T-helper 9 cell (primary cell): ENCODE data around the gene ARID5A.

Experiments used
- DNase-seq: peaks from one replicate; pipeline ENCODE4 v3.0.0-alpha.2; 2020

The ARID5A gene

DNA sequence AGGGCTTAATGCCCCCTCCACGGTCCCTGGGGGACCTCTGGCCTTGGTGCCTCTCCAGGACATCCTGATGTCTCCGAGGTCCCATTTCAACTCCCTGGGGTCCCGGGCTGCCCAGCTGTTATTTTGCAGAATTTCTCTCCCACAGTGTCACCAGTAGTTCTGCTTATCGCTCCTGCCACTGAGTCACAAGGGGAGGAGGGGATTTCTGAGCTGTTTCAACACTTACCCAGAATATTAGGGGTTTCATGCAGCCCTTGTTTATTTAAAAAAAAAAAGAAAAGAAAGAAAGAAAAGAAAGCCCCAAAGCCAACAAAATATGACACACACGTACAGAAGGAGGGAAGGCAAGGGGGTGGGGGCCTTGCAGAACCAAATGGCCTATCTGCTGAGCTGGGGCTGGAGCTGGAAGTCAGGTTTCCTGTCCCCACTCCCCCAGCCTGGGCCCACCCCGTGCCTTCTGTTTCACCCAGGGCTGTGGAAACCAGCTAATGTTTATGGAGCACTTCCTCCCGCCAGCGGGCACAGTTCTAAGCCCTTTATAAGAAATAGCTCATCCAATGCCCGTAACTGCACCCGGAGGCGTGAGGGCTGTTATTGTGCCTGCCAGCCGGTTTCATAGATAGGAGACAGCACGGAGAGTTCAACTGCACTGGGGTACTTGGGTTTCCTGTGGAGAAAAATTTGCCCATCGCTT is 8.4 kb upstream of the ARID5A start:
- peak; percentile 36 for DNase-seq

DNA sequence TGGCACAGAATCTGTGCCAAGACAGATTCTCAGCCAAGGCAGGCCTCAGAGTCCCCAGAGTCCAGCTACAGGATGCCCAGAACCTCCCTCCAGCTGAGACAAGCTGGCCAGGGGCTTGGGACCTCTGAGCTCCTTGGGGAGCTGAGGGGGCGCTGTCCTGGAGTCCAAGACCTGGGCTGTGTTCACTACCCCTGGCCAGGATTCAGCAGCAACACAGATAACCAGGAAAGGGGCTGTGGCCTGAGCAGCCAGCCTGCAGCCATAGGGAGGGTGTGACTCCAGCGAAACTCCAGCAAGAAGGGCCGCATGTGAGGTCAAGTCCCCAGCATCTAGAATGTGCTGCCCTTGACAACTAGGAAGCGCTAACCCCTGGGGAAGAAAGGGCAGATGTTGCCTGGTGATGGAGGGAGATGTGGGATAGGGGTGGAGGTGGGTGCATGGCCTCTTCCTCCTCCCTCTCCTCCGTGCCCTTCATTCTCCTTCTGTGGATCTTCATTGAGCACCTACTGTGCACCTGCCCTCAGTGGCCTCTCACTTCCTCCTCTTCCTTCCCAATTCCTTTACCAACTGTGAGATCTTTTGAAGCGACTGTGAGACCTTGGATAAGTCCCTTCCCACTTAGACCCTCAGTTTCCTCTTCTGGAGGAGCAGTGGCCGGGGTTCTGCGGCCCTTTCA is 7.7 kb upstream of the ARID5A start:
- DNase-seq, result no peak

DNA sequence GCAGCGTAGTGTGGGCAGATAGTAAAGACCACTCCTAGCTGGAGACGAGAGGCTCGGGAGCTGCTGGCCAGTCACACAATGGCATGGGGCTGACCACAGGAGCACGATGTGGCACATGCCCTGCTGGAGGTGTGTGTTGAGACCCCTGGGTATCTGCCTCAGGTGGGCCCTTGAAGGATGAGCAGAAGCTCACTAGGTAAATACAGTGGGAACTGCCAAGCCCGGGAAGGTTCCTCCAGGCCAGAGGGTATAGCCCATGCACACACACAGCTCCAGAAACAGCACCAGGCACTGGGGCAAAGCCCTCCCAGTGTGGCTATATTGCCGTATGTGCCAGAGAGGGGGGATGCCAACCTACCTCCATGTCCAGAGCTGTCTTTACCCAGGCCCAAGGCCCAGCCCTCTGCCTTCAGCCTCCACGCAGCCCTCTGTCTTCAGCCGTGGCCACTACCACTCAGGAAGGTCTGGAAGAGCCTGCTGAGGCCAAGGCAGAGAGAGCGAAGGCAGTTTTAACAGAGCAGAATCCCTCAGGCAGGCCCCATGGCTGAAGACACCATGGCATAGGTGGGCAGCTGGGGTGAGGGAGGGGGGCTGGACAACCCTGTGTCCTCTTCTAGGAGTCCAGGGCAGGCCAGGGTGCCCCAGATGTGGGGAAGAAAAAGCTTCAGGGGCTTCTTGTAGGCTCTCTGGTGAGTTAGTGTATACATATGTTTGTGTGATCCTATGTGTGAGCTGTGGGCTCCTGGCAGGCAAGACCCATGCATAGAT is 7.0 kb upstream of the ARID5A start:
- no peak for DNase-seq

DNA sequence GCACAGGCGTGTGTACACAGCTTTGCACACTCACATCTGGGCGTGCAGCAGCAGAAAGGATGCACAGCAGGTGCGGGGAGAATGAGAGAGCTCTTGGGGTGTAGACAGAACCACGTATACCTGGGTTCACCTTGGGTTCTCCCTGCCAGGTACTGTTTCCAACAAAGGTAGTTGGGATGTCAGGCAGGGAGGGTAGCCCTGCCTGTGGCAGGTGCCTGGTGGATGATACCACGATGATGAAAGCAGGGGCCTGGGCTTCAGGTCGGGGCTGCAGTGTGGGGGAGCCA is 6.5 kb upstream of the ARID5A start:
- DNase-seq, result no peak

DNA sequence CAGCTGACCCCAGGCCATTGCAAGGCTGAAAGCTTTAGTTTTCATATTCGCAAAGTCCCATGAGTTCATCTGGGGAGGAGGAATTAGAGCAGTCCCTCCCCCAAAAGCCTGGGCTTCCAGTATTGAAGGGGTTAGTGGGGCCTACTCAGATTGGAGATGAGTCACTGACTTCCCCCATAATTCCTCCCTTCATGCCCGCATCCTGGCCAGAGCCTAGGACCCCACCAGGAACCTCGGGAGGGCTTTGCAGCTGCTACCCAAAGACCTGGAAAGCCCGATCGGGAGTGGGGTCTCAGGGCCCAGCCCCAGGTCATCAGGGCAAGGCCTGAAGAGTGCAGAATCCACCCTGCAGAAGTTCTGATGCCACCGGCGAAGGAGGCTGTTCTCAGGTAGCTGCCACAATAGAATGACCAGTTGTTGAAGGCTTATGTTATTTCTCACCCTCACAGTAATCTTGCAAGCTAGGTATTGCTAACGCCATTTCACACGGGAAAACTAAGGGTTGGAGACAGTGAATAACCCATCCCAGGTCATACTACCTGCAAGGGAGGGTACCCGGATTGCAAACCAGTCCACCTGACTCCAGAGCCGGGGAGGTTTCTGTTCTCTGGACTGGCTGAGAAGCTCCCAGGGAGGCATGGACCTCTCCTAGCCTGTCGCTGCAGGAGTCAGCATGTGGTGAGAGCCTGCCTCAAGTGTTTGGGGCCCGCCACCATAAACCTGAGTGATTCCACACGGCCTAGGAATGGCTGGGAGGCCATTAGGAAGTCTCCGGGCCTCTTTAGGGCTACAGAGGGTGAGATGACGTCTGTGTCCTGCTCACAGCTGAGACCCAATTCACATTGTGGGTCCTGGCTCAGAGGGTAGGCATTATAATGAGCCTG is 5.8 kb upstream of the ARID5A start:
- no peak for DNase-seq

DNA sequence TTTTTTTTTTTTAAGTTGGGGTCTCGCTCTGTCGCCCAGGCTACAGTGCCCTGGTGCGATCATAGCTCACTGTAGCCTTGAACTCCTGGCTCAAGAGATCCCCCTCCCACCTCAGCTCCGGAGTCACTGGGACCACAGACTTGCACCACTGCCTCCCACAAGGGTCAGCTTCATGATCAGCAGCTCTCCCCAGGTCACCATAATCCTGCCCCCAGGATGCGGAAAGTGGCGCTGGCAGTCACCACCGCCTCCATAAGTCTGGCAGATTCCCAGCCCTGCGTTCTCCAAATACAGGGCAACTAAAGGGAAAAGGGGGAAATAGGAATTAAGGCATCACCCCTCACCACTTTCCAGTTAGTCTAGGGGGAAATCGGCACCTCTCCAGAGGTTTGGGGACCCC is 5.2 kb upstream of the ARID5A start:
- no peak for DNase-seq

DNA sequence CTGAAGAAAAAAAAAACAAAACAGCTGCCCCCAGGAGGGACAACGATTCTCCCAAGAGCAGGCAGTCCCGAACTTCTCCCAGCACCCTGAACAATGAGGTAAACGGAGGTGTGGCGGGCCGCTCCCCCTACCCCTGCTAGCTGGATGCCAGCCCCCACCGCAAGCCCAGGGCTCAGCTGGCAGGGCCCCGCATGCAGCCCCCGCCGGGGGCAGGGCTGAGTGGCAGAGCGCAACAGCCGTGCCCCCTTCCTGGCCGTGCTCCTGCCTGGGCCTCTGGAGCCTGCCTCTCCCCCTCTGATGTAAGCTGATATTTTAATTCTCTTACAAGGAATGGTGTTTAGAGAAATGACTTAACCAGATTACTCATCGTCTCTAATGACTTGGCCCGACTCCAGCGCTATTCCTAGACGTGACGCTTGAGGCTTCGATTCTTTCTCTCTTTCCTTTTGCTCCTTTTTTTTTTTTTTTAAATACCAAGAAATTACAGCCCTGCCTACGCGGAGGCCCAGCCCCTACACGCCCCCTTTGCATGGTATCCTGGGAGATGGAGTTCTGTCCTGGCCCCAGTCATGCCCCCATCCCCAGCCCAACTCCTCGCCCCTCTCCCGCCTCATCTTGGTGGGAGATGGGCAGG is 4.6 kb upstream of the ARID5A start:
- DNase-seq, result peak; percentile 83

DNA sequence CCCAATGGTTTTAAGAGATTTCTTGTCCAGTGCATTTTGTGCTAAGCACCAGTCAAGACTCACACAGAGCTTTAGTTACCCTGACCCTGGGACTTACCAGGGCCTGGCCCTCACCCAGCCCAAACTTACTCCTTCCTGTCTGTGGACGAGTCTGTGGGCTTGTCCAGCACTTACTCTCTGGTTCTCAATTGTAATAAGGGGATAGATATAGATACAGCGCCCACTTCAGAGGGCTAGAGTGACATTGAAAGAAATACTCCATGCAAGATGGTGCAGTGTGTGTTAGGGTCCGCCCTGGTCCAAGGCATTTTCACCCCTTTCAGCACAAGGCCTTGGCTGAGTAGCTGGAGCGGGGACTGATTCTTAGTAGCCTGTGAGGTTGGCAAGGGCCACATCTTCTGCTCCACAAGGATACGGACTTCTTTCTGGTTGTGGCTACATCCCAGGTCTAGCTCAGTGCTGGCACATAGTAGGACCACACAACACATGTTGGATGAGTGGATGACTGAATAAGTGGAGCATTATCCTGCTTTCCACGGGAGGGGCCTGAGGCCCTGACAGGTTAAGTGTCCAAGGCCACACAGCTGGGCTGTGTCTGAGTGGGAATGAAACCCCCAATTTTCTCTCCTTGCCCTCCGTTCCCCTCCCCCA is 3.8 kb upstream of the ARID5A start:
- no peak for DNase-seq

DNA sequence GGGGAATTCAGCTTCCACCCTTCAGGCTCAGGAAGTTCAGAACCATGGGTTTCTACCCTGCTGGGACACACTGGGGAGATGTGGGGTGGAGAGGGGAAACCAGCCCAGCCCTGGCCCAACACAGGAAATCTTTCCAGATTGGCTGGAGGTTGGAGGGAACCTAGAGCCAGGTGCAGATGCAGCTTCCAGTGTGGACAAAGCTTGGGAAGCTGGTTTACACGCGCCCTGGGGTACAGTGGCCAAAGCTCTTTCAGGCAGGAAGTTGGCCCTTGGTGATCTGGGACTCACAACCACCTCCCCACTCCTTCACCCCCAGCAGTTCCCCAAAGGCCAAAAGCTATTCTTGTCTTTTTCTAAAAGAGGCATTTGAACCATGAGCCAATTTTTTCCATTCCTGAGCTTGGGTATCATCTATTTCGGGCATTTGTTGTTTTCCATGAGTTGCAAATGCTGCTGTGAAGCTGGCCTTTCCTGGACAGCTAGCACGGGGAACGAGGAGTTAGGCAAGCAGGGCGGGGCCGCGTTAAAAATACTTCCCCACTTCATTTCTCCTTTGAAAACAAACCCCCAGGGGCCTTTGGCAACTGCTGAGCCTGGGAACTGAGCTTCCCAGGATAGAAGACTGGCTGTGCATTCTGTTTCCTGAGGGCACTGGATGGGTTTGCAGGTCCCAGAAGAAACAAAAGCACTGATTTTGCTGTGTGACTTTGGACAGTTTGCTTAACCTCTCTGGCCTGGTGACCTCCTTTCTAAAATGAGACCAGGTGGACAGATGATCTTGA is 3.1 kb upstream of the ARID5A start:
- DNase-seq, result no peak

DNA sequence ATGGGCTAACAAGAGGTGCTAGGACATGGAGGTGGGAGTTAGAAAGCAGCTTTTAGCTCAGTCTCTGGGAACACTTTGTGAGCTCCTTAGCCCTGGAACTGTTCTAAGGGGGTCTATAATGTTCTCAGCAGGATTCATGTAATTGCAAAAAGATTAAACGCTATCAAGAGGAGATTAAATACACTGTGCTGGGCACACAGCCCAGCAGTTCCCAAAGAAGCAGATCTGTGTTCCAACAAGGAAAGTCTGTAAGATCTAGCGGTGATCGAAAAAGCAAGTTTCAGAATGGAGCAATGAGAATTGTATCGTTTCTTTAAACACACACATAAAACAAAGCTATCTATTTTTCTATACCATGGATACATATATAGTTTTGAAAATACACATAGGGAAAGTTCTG is 2.4 kb upstream of the ARID5A start:
- no peak for DNase-seq

DNA sequence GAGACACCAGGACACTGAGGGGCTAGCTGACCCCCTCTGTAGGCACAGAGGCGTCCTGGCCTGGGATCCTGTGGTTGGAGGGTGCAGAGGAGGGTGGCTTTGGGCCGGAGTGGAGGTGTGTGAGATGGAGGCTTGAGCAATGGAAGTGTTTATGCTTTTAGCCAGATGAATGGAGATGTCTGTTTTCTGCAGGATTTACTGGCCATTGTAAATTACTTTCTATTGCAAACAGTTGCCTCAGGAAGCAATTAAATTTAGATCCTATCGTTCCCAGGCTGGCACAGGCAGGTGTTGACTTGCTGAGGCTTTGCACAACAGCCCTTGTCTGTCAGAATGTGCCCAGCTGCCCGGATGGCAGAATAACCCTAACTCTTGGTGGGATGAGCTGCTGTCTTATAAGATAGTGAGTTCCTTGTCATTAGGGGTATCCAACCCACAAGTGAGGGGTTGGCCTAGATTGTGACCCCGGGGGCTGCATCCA is 1.8 kb upstream of the ARID5A start:
- DNase-seq, result no peak

DNA sequence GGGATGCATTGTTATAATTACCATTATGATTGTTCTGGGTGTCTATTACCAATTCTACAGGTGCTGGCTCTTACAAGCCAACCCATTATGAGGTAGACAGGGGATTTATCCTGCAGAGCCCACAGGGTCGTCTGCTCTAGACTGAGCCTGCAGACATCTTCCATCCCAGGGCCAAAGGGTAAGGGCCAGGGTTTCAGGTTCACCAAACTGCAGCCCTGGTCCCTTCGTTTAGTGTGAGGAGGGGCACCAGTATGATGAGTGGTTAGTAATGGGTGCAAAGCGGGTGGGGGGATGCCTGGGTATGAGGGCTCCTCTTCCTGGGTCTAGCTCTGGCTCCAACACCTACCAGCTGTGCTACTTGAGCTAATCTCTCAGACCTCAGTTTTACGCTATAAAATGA is 1.2 kb upstream of the ARID5A start:
- no peak for DNase-seq

DNA sequence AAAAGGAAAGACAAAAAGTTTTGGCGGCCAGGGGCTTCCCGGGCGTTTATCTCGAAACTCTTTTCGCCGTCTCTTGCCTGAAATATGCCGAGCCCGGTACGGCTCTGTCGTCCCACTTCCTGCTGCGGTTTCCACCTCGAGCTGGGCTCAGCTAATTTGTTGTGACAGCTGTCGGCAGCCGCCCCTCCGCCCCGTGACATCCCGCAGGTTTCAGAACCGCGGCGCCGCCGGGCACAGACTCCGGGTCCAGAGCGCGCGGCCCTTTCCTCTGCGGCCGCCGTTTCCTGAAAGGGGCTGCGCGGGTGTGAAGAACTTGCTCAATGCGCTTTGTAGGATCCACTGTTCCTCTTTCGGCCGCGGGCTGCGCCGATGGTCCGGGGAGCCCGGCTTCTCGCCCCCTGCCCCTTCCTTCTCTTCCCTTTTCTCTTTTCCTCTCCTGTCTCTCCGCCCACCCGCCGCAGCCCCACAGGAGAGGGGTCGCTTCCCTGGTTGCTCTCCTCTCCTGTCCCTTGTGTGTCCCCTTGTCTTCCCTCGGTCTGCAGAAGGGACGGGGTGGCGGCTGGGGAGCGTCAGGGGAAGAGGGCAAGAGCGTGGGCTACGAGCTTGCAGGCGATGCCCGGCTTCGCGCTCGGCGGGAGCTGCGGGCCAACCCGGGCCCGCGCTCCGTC is 648 bp downstream of the ARID5A start:
- DNase-seq, result peak; percentile 86

DNA sequence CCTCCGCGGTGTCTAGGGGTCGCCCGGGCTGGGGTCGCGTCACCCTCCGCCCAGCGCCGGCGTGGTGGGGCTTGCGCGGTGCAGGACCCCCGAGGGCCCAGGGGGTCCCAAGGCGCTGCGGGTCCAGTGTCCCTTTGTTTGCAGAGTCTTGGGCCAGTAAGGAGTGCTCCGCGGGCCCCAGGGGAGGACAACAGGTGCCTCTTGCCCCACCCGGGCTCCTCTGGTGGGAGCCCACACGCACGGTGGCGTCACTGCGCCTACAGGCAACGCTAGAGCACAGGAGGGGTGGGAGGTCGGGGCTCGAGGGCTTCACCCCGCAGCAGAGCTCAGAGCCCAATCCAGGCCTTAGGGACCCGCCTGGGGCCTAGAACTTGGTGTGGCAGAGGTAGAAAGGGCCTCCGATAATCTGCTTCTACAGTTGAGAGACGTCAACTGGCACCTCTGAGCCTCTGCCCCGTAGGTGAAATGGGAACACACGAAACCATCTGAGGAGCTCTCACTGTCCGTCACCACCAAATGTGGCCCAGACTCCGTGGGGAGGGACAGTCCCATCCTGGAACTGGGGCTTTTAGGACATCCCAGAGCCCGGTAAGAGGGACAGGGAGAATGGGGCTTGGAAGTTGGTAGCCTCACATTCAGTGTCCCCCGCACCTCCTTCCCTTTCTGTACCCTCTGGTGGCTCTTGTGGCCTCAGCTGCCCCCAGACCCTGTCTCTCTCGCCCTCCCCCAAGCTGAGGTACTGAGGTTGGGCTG is 1.4 kb downstream of the ARID5A start:
- peak; percentile 57 for DNase-seq

DNA sequence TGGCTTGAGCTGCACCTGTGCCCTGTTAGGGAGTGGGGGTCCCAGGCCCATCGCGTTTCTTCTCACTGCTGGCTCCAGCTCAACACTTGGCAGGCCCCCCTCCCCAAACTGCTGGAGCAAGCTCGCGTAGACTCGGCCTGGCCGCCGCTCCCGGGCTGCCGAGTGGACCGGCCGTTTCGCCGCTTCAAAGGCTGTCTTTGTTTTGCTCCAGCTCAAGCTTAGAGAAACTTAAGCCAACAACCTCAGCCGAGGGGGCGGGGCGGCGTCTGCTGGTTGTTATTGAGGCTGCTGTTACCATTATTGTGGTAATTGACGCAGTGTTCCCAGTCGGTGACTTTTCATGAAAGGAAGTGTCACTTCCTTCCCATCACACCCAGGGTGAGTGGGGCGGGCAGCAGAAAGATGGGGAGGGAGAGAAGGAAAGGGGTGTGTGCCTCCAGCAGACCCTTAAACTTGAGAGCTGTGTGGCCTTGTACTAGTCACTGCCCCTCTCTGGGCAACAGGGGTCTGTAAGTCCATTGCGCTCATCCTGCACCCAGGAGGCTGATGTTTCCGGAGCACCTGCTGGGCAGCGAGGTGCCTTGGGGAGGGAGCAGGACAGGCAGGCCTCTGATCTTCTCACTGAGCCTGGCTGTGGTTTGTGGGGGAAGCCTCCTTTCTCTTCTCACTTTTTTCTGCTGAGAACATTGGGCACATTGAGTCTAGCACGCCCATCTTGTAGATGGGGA is 2.1 kb downstream of the ARID5A start:
- DNase-seq, result peak; percentile 90

DNA sequence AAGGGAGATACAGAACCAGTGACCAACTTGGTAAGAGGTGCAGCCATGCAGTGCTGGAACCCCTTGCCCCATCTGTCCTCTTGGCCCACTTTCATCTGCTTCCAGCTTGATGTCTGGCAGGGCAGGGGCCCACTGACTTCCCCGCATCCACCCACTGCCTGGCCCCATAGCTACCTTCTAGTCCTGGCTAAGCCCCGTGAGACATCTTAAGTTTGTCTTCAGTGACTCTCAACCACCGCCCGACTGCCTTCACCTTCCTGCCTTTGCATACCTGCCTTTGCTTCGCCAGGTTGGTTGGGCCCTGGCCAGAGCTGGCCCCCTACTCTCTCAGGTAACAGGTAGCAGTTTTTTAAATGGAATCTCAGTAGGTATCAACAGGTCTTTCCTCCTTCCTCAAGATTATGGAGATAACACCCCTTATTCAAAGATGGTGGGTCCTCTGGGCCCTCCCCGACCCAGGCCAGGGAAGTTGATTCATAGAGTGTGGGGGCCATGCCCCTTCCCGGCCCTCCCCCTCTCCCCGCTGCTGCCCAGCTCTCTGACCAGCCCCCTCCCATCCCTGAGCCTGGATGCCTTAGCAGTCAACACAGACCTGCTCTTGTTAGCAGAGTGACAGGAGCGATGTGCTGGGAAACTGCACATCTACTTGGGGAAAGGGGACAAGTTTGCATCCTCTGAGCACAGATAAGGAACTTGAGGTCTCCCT is 2.8 kb downstream of the ARID5A start:
- no peak for DNase-seq

DNA sequence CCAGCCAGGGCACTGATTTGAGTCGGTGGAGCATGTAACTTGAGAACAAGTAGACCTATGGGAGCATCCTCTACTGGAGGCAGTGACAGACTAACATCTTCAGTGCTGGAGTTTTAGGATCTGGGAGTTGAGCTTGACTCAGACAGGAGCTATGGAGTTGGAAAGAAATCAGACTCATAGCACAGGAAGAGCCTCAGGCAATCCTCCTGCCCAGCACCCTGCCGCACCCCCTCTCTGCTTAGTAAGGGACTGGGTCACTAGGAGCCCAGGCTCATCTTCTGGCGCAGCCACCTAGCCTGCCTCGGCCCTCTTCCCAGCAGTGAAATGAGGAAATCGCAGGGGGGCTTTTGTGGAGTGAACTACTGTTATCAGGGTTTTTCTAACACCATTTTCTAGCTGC is 3.6 kb downstream of the ARID5A start:
- no peak for DNase-seq

DNA sequence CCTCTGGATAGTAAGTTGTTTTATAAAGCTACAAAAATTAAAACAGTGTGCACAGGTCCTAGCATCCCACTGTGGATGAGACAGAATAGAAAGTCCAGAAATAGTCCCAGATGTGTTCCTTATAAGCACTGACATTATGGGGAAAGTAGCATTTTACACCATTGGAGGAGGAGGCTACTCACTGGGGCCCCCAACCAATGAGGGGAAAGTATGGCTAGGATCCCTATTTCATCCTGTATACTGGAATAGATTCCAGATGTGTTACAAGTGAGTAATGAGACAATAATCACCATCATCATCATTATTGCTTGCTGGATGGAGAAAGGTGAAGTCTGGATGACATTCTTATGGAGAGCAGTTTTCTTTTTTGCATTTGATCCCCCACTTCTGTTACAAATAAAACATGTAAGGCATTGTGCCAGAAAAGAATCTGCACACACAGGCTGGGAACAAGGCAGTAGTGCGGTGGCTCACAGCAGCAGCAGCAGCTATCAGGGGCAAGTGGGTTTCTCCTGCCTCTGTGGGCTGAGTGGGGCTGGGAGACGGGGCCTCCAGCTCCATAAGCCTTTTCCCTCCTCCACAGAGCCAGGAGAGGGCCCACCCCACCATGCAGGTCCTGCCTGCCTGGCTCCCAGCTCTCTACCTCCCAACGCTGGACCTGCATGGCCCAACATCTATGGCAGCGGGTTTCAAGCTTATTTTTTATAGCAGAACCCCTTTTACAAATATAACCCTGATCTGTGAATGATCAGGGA is 5.0 kb downstream of the ARID5A start:
- no peak for DNase-seq
